ENCODE data around the gene CCDC201.

The CCDC201 gene

DNA sequence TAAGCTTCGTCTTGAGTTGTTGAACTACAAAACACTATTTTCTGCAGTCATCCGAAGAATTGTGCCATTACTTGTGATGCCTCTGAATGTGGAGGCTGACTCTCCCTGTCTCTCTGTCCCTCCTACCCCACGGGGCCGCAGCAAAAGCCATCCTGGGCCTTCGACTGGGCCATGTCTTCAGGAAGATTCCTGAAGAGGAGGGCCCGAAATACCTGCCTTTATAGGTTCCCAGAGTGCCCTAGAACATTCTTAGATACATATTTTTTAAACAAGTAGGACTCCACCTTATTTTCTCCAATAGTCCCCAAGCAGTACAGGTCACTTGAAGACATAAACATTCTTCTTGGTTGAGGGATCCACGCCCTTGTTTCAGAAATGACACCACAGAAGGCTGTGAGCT, 40.1 kb upstream of the CCDC201 start (continued):
- TF ChIP-seq, protein P1, sequence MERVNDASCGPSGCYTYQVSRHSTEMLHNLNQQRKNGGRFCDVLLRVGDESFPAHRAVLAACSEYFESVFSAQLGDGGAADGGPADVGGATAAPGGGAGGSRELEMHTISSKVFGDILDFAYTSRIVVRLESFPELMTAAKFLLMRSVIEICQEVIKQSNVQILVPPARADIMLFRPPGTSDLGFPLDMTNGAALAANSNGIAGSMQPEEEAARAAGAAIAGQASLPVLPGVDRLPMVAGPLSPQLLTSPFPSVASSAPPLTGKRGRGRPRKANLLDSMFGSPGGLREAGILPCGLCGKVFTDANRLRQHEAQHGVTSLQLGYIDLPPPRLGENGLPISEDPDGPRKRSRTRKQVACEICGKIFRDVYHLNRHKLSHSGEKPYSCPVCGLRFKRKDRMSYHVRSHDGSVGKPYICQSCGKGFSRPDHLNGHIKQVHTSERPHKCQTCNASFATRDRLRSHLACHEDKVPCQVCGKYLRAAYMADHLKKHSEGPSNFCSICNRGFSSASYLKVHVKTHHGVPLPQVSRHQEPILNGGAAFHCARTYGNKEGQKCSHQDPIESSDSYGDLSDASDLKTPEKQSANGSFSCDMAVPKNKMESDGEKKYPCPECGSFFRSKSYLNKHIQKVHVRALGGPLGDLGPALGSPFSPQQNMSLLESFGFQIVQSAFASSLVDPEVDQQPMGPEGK (CRISPR knock-in tag; IDR thresholded peaks at IDR 0.05; ENCODE audit: borderline replicate concordance) = no peak

DNA sequence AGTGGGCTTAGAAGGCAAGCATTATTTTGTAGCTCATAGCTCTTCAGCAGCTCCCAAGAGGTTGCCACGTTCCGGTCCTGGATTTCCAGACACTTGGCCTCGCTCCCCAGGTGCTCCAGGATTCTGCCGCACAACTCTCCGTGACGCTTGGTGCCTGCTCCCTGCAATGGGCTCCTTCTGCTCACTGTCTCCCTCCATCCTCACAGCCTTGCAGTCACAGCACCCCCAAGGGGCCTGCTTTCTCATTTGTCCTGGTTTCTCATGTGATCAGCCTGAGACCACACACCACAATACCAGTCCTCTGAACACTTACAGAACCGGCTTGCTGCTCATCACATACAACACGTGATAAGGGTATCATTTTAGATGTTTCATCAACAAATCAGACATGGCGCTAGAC, 38.4 kb upstream of the CCDC201 start:
- TF ChIP-seq OSR1 (CRISPR knock-in tag; IDR thresholded peaks at IDR 0.05) (no peak), CSDC2 (CRISPR knock-in tag; IDR thresholded peaks at IDR 0.05) (no peak), SNAI2 (CRISPR knock-in tag; IDR thresholded peaks at IDR 0.05) (no peak), TCF4 (CRISPR knock-in tag; IDR thresholded peaks at IDR 0.05; ENCODE audit: borderline replicate concordance) (no peak), ARNTL (CRISPR knock-in tag; IDR thresholded peaks at IDR 0.05; ENCODE audit: borderline replicate concordance, low read depth) (no peak), TOX (CRISPR knock-in tag; IDR thresholded peaks at IDR 0.05; ENCODE audit: borderline replicate concordance) (no peak), RARB (CRISPR knock-in tag; IDR thresholded peaks at IDR 0.05) (no peak), ZFP30 (CRISPR knock-in tag; IDR thresholded peaks at IDR 0.05) (no peak), ZC3H10 (CRISPR knock-in tag; IDR thresholded peaks at IDR 0.05) (no peak), ZFP3 (CRISPR knock-in tag; IDR thresholded peaks at IDR 0.05) (no peak)
- TF ChIP-seq, protein P1 (CRISPR knock-in tag; IDR thresholded peaks at IDR 0.05; ENCODE audit: borderline replicate concordance) = no peak
- no peak for ATAC-seq

DNA sequence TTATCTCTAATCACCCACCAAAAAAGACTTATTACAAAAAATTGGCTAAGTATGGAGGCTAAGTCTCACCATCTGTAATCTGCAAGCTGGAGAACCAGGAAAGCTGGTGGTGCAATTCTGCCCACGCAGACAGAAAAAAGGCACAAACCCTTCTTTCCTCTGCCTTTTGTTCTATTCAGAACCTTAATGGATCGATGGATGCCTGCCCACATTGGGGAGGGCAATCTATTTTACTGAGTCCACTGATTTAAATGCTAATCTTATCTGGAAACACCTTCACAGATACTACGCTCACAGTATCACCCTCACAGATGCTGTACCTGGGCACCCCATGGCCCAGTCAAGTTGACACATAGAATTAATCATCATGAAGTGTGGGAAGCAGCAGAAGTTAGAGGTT, 38.0 kb upstream of the CCDC201 start:
- TF ChIP-seq BACH2 (CRISPR knock-in tag; IDR thresholded peaks at IDR 0.05; ENCODE audit: borderline replicate concordance) (no peak), ESRRG (CRISPR knock-in tag; IDR thresholded peaks at IDR 0.05) (no peak)
- no peak for ATAC-seq

DNA sequence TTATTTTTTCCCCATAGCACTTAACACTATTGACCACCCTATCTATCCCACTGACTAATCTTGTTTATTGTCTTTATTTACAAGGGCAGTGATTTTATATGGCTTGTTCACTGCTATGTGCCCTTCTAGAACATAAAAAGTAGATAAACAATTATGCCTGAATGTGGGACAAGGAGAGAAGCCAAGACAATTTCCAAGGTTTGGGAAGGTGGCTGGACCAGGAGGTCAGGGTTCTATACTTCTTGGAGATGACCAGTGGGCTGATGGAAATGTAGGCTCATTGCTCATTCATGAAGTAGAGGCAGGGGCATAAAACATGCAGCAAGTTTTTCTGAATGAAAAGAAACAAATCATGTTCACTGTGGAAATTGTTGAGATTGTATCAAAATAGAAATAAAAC, 36.7 kb upstream of the CCDC201 start:
- no peak for ATAC-seq
- TF ChIP-seq, protein P2, sequence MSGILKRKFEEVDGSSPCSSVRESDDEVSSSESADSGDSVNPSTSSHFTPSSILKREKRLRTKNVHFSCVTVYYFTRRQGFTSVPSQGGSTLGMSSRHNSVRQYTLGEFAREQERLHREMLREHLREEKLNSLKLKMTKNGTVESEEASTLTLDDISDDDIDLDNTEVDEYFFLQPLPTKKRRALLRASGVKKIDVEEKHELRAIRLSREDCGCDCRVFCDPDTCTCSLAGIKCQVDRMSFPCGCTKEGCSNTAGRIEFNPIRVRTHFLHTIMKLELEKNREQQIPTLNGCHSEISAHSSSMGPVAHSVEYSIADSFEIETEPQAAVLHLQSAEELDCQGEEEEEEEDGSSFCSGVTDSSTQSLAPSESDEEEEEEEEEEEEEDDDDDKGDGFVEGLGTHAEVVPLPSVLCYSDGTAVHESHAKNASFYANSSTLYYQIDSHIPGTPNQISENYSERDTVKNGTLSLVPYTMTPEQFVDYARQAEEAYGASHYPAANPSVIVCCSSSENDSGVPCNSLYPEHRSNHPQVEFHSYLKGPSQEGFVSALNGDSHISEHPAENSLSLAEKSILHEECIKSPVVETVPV (CRISPR knock-in tag; IDR thresholded peaks at IDR 0.05) = no peak
- TF ChIP-seq ZNF565 (CRISPR knock-in tag; conservative IDR thresholded peaks at IDR 0.05; ENCODE audit: low read depth) (no peak), TCF4 (CRISPR knock-in tag; IDR thresholded peaks at IDR 0.05; ENCODE audit: borderline replicate concordance) (no peak), ZFP3 (CRISPR knock-in tag; IDR thresholded peaks at IDR 0.05) (no peak), SNAI2 (CRISPR knock-in tag; IDR thresholded peaks at IDR 0.05) (no peak), ESRRG (CRISPR knock-in tag; IDR thresholded peaks at IDR 0.05) (no peak), ZC3H10 (CRISPR knock-in tag; IDR thresholded peaks at IDR 0.05) (no peak)

DNA sequence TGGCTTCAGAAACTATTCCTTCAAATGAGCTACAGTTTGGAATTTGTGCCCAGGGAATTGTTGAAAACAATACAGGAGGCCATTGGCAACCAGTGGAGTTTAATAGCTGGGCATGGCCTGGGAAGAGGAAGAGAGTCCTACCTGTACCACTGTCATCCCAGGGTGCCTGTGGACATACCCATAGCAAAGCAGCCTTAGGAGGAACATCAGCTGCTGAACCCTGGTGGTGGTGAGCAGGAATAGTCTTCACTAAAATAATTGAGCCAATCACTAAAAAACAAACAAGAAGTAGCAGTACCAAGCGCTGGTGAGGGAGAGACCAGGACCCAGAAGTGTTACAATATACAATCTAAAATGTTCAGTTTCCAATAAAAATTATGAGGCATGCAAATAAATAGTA, 29.9 kb upstream of the CCDC201 start:
- no peak for TF ChIP-seq ZNF565 (CRISPR knock-in tag; conservative IDR thresholded peaks at IDR 0.05; ENCODE audit: low read depth)
- no peak for TF ChIP-seq ARNTL (CRISPR knock-in tag; IDR thresholded peaks at IDR 0.05; ENCODE audit: borderline replicate concordance, low read depth)
- no peak for TF ChIP-seq ISL1 (CRISPR knock-in tag; IDR thresholded peaks at IDR 0.05)
- no peak for TF ChIP-seq RARB (CRISPR knock-in tag; IDR thresholded peaks at IDR 0.05)
- no peak for TF ChIP-seq SNAI2 (CRISPR knock-in tag; IDR thresholded peaks at IDR 0.05)
- no peak for TF ChIP-seq ZFP3 (CRISPR knock-in tag; IDR thresholded peaks at IDR 0.05)
- no peak for ATAC-seq

DNA sequence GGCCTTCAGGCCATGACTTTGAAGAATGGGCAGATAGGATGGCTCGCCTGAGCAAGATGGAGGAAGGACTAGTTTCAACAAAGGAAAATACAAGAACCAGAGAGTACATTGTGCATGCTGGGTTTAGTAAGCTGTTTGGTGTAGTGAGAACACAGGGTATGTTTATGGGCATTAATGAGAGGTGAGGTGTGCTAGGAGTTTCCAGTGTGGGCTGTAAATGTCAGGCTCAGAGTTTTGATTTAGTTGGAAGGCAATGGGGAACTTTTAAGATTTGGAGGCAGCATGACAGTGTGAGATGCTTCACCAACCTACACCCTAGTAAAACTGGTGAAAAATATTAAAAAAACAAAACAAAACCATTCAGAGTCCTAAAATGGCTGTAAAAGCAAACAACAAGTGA, 28.7 kb upstream of the CCDC201 start:
- ATAC-seq = no peak
- TF ChIP-seq GLIS3 (CRISPR knock-in tag; IDR thresholded peaks at IDR 0.05) = no peak
- TF ChIP-seq, protein P3, sequence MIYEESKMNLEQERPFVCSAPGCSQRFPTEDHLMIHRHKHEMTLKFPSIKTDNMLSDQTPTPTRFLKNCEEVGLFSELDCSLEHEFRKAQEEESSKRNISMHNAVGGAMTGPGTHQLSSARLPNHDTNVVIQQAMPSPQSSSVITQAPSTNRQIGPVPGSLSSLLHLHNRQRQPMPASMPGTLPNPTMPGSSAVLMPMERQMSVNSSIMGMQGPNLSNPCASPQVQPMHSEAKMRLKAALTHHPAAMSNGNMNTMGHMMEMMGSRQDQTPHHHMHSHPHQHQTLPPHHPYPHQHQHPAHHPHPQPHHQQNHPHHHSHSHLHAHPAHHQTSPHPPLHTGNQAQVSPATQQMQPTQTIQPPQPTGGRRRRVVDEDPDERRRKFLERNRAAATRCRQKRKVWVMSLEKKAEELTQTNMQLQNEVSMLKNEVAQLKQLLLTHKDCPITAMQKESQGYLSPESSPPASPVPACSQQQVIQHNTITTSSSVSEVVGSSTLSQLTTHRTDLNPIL (CRISPR knock-in tag; IDR thresholded peaks at IDR 0.05; ENCODE audit: low read depth) = no peak
- no peak for TF ChIP-seq ZC3H10 (CRISPR knock-in tag; IDR thresholded peaks at IDR 0.05)
